Bone marrow (tissue), 2 donors: ENCODE measurements around the gene TMUB1.

Experiments used
- DNase-seq, 2 donors: peaks; one replicate each; lab custom pipeline; 2025; lab: John Stamatoyannopoulos, UW

The TMUB1 gene

DNA sequence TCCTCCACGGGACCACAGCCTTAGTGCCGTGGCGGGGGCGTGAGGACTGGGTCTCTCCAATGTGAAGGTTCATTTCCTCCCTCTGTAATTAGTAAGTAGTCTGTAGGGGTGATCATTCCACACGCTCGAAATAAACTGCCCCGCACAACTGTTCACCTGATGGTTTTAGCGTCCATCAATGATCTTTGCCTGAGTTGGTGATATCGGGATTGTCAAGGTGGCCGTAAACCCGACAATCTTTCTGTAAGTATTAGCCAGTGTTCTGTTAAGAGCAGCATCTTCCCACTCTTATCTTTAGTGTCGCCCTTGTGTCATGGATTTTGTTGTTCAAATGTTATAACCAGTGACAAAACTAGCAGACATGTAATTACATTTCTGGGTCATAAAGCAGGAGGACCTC, 20.7 kb upstream of the TMUB1 start:
- no peak for DNase-seq

DNA sequence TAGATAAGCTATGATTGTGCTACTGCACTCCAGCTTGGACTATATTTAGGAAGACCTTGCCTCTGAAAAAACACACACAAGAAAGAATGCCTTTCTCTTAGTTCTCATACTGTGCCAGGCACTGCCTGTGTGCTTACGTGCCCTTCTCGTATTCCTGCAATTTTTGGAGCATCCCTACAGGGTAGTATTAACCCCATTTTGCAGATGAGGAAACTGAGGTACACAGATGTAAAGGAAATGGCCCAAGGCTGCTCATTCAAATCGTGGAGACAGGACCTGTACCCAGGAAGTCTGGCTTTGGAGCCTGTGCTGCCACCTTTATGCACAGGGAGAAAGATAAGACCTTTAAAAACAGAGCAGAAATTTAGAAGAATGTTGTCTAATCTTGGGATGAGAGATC, 19.7 kb upstream of the TMUB1 start:
- no peak for DNase-seq

- DNase-seq = no peak
These were observed 18.5 kb upstream of the TMUB1 start for GRCh38 chr7:151101621-151102396.

GRCh38 chr7:151100921-151101320, 17.6 kb upstream of the TMUB1 start:
- no peak for DNase-seq

GRCh38 chr7:151099486-151100211, 16.4 kb upstream of the TMUB1 start:
- no peak for DNase-seq

- no peak for DNase-seq
These were observed 12.7 kb upstream of the TMUB1 start for GRCh38 chr7:151095828-151096475.

- DNase-seq = no peak
These were observed 12.0 kb upstream of the TMUB1 start for GRCh38 chr7:151095123-151095797.

DNA sequence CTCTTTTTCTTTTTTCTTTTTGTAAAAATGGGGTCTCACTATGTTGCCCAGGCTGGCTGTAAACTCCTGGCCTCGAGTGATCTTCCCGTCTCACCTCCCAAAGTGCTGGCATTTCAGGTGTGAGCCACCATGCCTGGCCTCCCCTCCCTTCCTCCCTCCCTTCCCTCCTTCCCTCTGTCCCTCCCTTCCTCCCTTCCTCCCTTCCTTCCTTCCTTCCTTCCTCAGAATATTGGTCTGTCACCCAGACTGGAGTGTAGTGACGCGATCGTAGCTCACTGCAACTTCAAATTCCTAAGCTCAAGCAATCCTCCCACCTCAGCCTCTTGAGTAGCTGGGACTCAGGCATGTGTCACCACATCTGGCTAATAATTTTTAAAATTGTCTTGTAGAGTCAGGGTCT, 11.4 kb upstream of the TMUB1 start:
- DNase-seq = no peak

DNA sequence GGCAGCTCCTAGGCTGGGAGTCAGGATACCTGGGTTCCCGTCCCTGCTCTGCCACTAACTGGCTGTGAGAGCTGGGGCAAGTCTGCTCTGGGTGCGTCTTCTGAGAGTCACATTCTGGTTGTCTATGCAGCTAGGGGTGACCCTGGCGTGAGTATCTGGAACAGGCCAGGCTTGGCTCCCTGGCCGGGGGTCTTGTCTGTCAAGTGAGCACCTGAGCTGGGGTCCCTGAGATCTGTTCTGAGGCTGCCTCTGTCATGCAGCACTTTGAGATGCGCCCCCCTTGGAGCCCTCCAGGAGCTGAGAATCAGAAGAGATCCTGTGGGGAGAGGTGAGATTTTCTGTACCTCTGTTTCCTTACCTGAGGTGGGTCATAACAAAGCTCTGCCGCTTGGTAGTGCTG, 10.5 kb upstream of the TMUB1 start:
- DNase-seq = no peak

DNA sequence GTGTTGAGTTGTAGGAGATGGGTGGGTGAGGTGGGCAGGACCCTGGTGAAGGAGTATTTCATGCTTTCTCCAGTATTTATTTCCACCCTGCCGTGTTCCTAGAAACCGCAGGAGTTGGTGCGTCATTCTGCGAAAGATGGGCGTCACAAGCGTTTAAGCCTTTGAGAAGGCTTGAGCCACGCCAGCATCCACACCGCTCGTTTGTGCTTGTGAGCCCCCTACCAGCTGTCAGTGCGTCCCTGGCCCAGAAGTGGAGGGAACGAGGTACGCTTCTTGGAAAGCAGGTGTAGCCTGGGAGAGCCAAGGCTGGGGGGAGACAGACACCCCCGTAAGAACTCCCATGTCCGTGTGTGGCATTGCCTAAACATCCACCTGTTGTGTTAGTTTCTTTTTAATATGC, 8.7 kb upstream of the TMUB1 start:
- DNase-seq = no peak

DNA sequence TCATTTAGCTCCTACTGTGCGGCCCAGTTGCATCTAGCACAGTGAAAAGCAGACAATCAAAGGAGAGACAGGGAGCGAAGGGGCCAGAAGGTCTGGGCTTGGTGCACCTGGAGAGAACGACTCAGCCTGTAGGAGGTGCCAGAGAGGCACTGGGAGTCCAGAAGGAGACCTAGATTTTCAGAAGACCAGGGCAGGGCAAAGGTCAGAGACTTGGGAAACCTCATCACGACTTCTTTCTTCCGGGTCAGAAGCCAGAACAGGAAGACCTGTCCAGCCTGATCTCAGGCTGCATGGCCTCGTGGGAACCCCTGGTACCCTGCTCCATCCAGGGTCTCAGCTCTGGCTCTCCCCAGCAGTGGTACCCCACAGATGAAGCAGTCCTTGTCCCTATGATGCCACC, 8.1 kb upstream of the TMUB1 start:
- no peak for DNase-seq

GRCh38 chr7:151091003-151091402, 7.7 kb upstream of the TMUB1 start:
- DNase-seq = no peak

DNA sequence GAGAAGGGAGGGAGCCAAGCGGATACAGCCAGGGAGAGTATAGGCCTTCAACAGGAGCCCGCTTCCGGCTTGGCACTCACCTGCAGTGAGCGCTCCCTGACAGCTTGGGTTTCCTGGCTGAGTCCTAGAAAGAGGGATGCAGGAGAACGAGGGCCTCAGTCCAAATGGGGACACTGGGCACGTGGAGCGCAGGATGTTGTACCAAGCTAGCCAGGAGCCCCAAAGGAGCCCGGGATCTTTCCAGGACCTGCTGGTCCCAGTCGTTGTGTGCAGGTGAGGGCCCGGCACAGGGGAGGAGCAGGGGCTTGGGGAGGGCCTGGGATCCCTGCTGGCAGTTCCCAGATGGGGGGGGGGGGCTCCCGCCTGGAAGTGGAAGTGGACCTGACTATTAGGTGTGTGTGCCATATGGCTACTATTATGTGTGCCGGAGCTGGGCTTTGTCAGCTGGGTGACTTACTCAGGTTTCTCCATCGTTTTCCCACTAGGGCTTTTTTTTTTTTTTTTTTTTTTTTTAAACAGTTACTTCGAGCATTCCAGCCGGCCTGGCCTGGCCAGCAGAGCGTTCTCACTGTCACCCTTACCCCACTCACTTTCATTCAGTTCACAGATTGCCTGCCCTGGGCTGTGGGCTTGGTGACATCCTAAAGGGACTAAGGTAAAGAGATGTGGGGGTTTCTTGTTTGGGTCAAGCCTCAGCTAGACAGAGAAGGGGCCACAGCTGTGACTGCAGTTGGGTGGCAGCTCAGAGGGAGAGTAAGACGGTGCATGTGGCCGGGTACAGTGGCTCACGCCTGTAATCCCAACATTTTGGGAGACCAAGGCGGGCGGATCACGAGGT, 6.8 kb upstream of the TMUB1 start:
- no peak for DNase-seq

GRCh38 chr7:151088856-151089699, 5.8 kb upstream of the TMUB1 start:
- peak in 1 of 2 donors; percentile 67 for DNase-seq

GRCh38 chr7:151088019-151088855, 4.9 kb upstream of the TMUB1 start:
- DNase-seq = peak in 1 of 2 donors; percentile 67

DNA sequence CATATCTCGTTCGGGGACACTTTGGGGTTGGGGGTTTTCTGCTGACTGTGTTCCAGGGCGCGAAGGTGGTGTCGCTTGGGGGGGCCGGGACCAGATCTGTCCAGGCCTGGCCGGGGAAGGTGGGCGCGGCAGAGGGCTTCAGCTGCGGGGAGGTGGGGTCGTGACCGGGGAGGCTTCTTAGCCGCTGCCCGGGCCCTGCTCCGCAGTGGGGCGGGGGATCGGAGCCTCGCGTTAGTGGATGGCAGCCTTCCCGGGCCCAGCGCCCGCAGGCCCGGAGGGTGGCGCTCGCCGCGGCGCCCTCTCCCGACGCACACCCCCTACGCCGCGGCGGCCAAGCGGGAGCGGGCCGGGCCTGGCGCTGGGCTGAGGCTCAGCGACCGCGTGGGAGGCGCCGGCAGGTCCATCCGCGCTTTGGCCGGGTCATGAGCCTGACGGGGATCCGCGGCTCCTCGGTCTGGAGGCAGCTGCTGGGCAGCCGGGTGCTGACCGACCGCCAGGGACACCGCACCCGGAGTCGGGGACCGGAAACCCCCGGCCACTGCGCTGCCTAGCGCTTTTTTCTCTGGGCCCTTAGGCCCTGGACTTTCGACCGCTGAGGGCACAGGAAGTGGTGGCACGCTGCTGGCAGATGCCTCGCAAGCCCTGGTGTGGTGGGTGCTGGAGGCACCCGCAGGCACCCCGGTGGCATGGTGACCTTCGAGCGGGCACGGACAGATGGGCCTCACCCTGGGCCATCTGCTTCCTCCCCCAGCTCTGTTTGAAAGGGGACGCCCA, 4.1 kb upstream of the TMUB1 start:
- peak in 1 of 2 donors; percentile 42 for DNase-seq

DNA sequence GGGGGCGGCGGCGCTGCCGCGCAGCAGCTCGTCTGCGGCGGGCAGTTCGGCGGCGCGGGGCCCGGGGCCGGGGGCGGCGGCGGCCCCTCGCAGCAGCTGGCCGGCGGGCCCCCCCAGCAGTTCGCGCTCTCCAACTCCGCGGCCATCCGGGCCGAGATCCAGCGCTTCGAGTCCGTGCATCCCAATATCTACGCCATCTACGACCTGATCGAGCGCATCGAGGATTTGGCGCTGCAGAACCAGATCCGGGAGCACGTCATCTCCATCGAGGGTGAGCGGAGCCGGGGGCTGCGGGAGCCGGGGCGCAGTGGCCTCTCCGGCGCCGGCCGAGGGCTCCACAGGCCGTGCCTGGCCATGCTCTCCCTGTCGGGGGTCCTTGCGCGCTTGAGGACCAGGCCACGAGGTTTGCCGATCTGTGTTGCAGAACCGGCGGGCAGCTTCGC, 3.5 kb upstream of the TMUB1 start:
- no peak for DNase-seq

DNA sequence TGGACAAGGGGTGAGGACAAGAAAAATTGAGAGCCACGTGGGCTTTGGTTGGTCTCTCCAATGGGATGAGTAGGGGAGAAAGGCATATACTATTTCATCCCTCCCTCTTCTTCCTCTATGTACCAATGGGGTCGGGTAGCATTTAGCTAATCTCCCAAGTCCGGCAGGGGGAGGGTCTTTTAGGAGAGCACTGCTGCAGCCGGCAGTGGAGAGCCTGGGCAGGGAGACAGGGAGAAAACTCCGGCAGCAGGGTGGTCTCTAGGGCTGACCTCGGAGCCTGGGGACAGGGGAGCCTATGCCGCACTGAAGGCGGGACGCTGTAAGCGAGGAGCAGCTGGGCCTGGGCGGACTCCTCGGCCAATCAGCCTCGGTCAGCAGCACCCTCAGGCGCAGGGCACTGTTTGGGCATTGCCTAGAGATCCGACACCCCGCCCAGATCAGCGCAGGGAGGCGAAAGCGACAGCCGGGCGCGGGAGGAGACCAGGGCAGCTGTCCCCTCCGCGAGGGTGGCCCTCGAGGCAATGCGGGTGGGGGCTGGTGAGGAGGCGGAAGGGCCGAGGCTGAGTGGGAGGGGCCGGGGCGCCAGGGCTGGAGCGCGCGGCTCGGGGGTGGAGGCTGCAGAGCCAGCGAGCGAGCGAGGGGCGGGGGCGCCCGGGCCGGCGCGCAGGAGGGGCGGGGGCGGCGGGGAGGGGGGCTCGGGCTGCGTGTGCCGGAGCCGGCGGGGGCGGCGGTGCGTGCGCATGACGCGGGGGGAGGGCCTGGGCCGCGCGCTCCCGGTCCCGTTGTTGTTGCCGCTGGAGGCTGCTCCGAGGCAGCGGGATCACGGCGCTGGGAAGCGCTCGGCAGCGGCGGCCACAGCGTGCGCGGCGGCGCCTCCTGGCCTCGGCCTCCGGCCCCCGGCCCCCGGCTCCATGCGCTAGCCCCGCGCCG, 2.7 kb upstream of the TMUB1 start, which contains the start of gene AGAP3:
TSS of gene AGAP3 (plus strand) at position 785 of the 930 bp plus-strand sequence. CDS start 267 bp downstream, outside the sequence.
- DNase-seq = peak in 1 of 2 donors; percentile 49
